Endothelial cell of umbilical vein (primary cell): Measurements from ENCODE around the gene MORN3.
"Not testable (repeated sequence)": the region's sequence is repeated elsewhere in the genome, so short reads cannot be mapped to it uniquely, and the experiment has no call there.

ENCODE experiments used
- EZH2 ChIP-seq: IDR thresholded peaks from 2 replicates; pipeline ENCODE4 v1.6.1; 2012; ENCODE audit warnings: borderline replicate concordance, low read depth, mild to moderate bottlenecking, moderate library complexity, low read length, inconsistent platforms; ENCODE audit not compliant: severe bottlenecking
- POLR2A ChIP-seq: IDR thresholded peaks from 2 replicates; pipeline ENCODE4 v1.6.1; 2012; ENCODE audit warnings: low read depth, mild to moderate bottlenecking, control low read depth, low read length

- not testable (repeated sequence) for TF ChIP-seq POLR2A, EZH2
Observed at GRCh38 chr12:121679661-121680197, 10.3 kb upstream of the MORN3 start.
